Ovary (tissue), 3 donors: Measurements from ENCODE around the gene NOP9.

Experiments
- EP300 ChIP-seq: sonication (generic); formaldehyde crosslinking; IDR thresholded peaks from one replicate; pipeline ENCODE4 v1.6.1; 2017; ENCODE audit warnings: antibody characterized with exemption
- POLR2A ChIP-seq: fragments of 450-650 bp; IDR thresholded peaks from one replicate; pipeline ENCODE4 v1.6.1; 2017; ENCODE audit warnings: antibody characterized with exemption, mild to moderate bottlenecking, moderate library complexity
- TF ChIP-seq, protein P1 (sequence below), 3 donors: fragments of 450-650 bp in 2 of 3; fragments of 200-600 bp in 1 of 3; IDR thresholded peaks; one replicate each; pipeline versions ENCODE4 v1.5.1 to v1.8.0; 2016 to 2022; ENCODE audit warnings: antibody characterized with exemption in 3 of 3, mild to moderate bottlenecking in 1 of 3
- donor health status: DM: no; HTN: no; CAD: no.

DNA sequence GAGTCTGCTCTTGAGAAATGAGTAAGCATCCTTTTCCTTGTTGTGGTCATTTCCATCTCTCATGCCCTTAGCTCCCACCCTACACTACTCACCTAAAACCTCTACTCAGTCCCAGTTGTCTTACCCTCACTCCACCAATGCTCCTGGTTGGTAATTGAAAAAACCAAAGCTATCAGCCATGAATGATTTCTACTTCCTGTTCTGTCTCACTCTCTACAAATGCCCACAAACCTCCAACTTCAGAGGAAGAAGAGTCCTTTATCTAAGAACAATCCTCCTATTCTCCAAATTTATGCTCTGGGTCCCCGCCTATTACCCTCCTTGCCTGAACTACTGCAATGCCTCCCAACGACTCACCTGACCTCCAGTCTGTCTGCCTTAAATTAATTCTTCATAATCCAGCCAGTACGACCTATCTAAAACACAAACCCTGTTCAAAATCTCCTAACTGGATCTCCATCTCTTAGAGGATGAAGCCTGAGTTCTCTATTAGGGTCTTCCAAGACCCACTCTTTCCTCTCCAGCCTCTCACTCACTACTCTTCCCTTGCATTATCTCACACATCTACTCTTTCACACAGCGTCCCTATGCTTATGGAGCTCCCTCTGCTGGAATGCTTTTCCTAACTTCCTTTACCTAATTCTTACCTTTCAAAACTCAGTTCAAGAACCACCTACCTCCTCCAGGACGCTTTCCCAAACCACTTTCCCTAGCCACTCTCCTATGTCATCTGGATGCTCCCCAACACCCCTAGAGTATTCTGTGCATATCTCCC lies 2.3 kb upstream of the NOP9 start:
- TF ChIP-seq, protein P1, sequence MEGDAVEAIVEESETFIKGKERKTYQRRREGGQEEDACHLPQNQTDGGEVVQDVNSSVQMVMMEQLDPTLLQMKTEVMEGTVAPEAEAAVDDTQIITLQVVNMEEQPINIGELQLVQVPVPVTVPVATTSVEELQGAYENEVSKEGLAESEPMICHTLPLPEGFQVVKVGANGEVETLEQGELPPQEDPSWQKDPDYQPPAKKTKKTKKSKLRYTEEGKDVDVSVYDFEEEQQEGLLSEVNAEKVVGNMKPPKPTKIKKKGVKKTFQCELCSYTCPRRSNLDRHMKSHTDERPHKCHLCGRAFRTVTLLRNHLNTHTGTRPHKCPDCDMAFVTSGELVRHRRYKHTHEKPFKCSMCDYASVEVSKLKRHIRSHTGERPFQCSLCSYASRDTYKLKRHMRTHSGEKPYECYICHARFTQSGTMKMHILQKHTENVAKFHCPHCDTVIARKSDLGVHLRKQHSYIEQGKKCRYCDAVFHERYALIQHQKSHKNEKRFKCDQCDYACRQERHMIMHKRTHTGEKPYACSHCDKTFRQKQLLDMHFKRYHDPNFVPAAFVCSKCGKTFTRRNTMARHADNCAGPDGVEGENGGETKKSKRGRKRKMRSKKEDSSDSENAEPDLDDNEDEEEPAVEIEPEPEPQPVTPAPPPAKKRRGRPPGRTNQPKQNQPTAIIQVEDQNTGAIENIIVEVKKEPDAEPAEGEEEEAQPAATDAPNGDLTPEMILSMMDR (IDR thresholded peaks at IDR 0.05) = no peak
- TF ChIP-seq POLR2A (no peak), EP300 (no peak)
